HG02759 (cell line): ENCODE results near the gene NPSR1.
"Not testable (repeated sequence)": the region's sequence is repeated elsewhere in the genome, so short reads cannot be mapped to it uniquely, and the experiment has no call there.

ENCODE experiments used
- ATAC-seq: cut with Tn5 transposase; IDR thresholded peaks from one replicate; pipeline ENCODE4 v1.9.1; 2021; ENCODE audit warnings: mild to moderate bottlenecking, moderate library complexity; ENCODE audit not compliant: unreplicated experiment

The NPSR1 gene

GRCh38 chr7:34867341-34867740 is 209.3 kb downstream of the NPSR1 start:
- not testable (repeated sequence) for ATAC-seq

- ATAC-seq, result not testable (repeated sequence)
Observed at GRCh38 chr7:34868602-34869001, 210.6 kb downstream of the NPSR1 start.

- no peak for ATAC-seq
Observed at GRCh38 chr7:34869057-34869456, 211.0 kb downstream of the NPSR1 start.

- not testable (repeated sequence) for ATAC-seq
Observed at GRCh38 chr7:34870041-34870440, 212.0 kb downstream of the NPSR1 start.

- not testable (repeated sequence) for ATAC-seq
Observed at GRCh38 chr7:34874329-34874728, 216.3 kb downstream of the NPSR1 start.

- no peak for ATAC-seq
Observed at GRCh38 chr7:34875481-34875880, 217.5 kb downstream of the NPSR1 start.

- ATAC-seq, result not testable (repeated sequence)
Observed at GRCh38 chr7:34878944-34879735, 221.1 kb downstream of the NPSR1 start.

- ATAC-seq, result no peak
Observed at GRCh38 chr7:34879871-34880270, 221.9 kb downstream of the NPSR1 start.

GRCh38 chr7:34883855-34884254 is 225.8 kb downstream of the NPSR1 start:
- ATAC-seq, result not testable (repeated sequence)

- no peak for ATAC-seq
Observed at GRCh38 chr7:34886856-34887255, 228.8 kb downstream of the NPSR1 start.

GRCh38 chr7:34889951-34890350 is 231.9 kb downstream of the NPSR1 start:
- no peak for ATAC-seq

GRCh38 chr7:34895202-34895601 is 237.2 kb downstream of the NPSR1 start:
- ATAC-seq, result no peak
